Measurements from ENCODE around the gene DCAF7. TPM values are rescaled to one million over a fixed set of nuclear protein-coding genes. Genes with fewer than 3 reads are reported as not detected.
A peak's percentile ranks its signal among the peaks of the same experiment; 100 is the strongest.

The DCAF7 gene
- total RNA-seq = 100 to 1,000 TPM; 111 to 123 TPM

- DNase-seq (ENCODE audit: low spot score in 2 of 2) (peak; percentile 98 to 100), ATAC-seq (peak; percentile 95 to 96)
- peak within 1 kb of the TSS; percentile 96 to 99 for H3K27ac Mint-ChIP-seq
- peaks cover 11 to 32% of the 10 kb centered on the region in 2 donors for H3K36me3 Mint-ChIP-seq
- no peaks in the 10 kb centered on the region for H3K9me3 Mint-ChIP-seq
Observed at GRCh38 chr17:63549946-63550816, at the start of gene DCAF7. TSS of gene DCAF7 (plus strand) at chr17:63550477. CDS start at chr17:63550678, 201 bp downstream.

DNA sequence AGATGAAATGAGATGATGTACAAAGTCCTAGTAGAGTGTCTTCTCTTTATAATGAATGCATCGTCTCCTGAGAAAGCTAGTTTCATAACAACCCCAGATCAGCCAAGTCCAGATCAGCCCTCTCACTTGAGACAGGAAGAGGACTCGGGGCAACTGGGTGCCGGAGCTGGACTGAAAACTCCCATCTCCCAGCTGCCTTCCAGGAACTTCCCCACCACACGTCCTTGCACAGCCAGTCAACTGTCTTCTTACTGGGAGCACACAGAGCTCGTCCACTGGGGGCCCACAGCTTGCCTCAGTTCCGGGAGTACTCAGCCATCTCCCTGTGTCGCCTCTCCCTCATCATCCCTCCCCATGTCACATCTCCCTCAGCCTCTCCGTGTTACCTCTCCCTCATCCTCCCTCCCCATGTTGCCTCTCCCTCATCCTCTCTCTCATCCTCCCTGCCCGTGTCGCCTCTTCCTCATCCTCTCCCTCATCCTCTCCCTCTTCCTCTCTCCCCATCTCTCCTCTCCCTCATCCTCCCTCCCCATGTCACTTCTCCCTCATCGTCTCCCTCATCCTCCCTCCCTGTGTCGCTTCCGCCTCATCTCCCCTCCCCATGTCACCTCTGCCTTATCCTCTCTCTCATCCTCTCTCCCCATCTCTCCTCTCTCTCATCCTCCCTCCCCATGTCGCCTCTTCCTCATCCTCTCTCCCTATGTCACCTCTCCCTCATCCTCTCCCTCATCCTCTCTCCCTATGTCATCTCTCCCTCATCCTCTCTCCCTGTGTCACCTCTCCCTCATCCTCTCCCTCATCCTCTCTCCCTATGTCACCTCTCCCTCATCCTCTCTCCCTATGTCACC, 49.5 kb upstream of the DCAF7 start:
- peaks cover 0 to 7% of the 10 kb centered on the region in 2 donors for H3K36me3 Mint-ChIP-seq
- ATAC-seq = no peak
- H3K27ac Mint-ChIP-seq = peak overlapping the region in 1 of 2 donors; percentile 54
- peaks cover 3 to 5% of the 10 kb centered on the region in 2 donors for H3K9me3 Mint-ChIP-seq
- no peak for DNase-seq (ENCODE audit: low spot score in 2 of 2)

DNA sequence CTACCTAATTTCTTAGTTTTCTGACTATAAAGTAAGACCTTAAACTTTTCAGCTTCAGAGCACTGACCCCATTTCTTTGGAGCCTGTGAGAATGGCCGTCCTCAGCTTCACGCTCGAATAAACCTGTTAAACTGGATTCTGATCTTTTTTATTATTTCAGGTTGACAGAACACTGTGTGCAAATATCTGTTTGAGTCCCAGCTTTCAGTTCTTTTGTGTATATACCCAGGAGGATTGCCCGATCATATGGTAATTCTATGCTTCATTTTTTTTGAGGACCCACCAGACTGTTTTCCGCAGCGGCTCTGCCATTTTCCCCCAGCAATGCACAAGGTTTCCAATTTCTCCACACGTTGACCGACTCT, 47.0 kb upstream of the DCAF7 start:
- no peak overlapping the region for H3K27ac Mint-ChIP-seq
- DNase-seq (ENCODE audit: low spot score in 2 of 2) (no peak), ATAC-seq (no peak)
- H3K36me3 Mint-ChIP-seq = peaks cover 0 to 10% of the 10 kb centered on the region in 2 donors
- H3K9me3 Mint-ChIP-seq = peaks cover 3 to 12% of the 10 kb centered on the region in 2 donors

GRCh38 chr17:63504261-63504660, 46.0 kb upstream of the DCAF7 start:
- DNase-seq (ENCODE audit: low spot score in 2 of 2) = no peak
- peaks cover 3 to 12% of the 10 kb centered on the region in 2 donors for H3K9me3 Mint-ChIP-seq
- H3K27ac Mint-ChIP-seq = no peak overlapping the region
- ATAC-seq = no peak
- H3K36me3 Mint-ChIP-seq = peaks cover 0 to 10% of the 10 kb centered on the region in 2 donors

DNA sequence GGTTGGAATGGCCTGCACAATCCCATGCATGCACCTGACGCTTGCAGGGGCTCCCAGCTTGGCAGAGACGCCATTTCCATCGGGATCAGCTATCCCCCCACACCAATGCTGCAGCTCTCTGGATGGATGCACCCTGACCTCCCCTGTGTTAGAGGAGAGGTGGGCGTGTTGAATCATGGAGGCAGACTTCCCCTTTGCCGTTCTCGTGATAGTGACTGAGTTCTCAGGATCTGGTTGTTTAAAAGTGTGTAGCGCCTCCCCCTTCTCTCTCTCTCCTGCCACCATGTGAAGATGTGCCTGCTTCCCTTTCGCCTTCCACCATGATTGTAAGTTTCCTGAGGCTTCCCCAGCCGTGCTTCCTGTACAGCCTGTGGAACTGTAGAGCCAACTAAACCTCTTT, 44.9 kb upstream of the DCAF7 start:
- Mint-ChIP-seq H3K9me3 (peaks cover 3 to 12% of the 10 kb centered on the region in 2 donors), H3K36me3 (peaks cover 0 to 10% of the 10 kb centered on the region in 2 donors), H3K27ac (no peak overlapping the region)
- ATAC-seq (no peak), DNase-seq (ENCODE audit: low spot score in 2 of 2) (no peak)

GRCh38 chr17:63506627-63507026, 43.6 kb upstream of the DCAF7 start:
- DNase-seq (ENCODE audit: low spot score in 2 of 2) (no peak), ATAC-seq (no peak)
- no peak overlapping the region for H3K27ac Mint-ChIP-seq
- peaks cover 0 to 10% of the 10 kb centered on the region in 2 donors for H3K36me3 Mint-ChIP-seq
- peaks cover 3 to 12% of the 10 kb centered on the region in 2 donors for H3K9me3 Mint-ChIP-seq

DNA sequence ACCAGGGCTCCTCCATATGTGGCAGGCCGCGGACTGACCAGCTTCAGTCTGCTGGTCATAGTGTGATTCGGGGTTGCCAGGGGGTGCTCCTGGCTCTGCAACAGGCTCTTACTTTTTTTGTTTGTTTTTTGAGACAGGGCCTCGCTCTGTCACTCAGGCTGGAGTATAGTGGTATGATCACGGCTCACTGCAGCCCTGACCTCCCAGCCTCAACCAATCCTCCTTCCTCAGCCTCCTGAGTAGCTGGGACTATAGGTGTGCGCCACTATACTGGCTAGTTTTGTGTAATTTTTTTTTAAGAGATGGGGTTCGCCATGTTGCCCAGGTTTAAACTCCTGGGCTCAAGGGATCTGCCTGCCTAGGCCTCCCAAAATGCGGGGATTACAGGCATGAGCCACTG, 38.9 kb upstream of the DCAF7 start:
- ATAC-seq (no peak), DNase-seq (ENCODE audit: low spot score in 2 of 2) (no peak)
- Mint-ChIP-seq H3K36me3 (no peaks in the 10 kb centered on the region), H3K9me3 (peaks cover 0 to under 1% of the 10 kb centered on the region in 2 donors), H3K27ac (no peak overlapping the region)

DNA sequence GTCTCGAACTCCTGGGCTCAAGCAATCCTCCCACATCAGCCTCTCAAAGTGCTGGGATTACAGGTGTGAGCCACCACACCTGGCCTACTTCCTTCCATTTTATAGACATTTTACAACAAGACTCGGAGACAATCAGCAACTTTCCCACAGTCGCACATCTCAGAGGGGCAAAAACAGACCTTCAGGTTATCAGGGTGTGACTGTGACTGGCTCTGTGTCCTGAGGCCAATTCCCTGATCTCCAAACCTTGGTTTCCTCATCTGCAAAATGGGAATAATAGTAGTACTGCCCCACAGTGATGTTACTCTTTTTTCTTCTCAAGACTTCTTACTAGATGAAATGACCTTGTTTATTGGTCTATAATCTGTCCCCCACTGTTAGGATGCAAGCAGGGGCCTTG, 37.9 kb upstream of the DCAF7 start:
- DNase-seq (ENCODE audit: low spot score in 2 of 2) (no peak), ATAC-seq (no peak)
- no peak overlapping the region for H3K27ac Mint-ChIP-seq
- H3K36me3 Mint-ChIP-seq = no peaks in the 10 kb centered on the region
- H3K9me3 Mint-ChIP-seq = no peaks in the 10 kb centered on the region

DNA sequence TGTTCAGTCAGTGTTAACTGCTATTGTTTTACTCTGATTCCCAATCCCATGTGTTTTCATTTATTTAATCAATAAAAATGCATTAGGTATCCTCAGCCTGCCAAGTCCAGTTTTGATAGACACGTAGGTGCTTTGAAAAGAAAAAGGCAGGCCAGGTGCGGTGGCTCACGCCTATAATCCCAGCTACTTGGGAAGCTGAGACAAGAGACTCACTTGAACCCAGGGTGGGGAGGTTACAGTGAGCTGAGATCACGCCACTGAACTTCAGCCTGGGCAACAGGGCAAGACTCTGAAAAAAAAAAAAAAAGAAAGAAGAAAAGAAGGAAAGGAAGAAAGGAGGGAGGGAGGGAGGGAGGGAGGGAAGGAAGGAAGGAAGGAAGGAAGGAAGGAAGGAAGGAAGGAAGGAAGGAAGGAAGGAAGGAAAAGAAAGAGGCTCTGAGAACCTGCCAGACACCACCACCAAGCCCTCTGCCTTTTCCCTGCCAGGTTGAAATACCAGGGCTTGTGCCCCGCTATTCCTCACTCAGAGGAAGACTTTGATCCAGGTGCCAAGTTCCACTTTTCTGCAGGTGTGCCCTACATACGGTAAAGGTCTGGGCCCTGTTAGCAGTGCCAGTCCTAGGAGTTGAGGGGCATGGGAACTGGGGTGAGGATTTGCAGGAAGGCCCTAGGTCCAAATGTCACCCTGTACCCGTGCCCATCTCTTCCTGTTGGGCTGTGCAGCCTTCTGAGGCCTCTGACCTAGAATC, 37.2 kb upstream of the DCAF7 start:
- H3K27ac Mint-ChIP-seq = no peak overlapping the region
- DNase-seq (ENCODE audit: low spot score in 2 of 2) (no peak), ATAC-seq (no peak)
- H3K36me3 Mint-ChIP-seq = no peaks in the 10 kb centered on the region
- H3K9me3 Mint-ChIP-seq = no peaks in the 10 kb centered on the region

GRCh38 chr17:63514477-63514876, 35.8 kb upstream of the DCAF7 start:
- H3K36me3 Mint-ChIP-seq = no peaks in the 10 kb centered on the region
- no peak overlapping the region for H3K27ac Mint-ChIP-seq
- ATAC-seq (no peak), DNase-seq (ENCODE audit: low spot score in 2 of 2) (no peak)
- H3K9me3 Mint-ChIP-seq = no peaks in the 10 kb centered on the region

DNA sequence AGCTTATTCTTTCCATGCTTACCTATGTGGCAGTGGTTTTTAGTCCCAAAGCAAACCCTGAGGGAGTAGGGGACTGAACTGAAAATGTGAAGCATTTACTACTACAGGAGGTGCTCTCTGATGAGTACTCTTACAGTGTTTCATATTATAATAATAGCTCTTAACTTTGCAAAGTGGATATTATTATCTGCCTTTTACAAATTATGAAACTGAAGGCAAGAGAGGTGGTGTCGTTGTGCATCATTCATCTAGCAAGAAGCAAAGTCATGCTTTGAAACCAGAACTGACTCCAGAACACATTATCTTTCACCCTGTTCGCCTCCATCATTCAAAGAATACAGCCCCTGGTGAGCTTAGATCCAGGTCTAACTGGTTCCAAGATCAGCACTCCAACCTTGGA, 35.3 kb upstream of the DCAF7 start:
- ATAC-seq = no peak
- no peaks in the 10 kb centered on the region for H3K36me3 Mint-ChIP-seq
- no peak for DNase-seq (ENCODE audit: low spot score in 2 of 2)
- no peak overlapping the region for H3K27ac Mint-ChIP-seq
- H3K9me3 Mint-ChIP-seq = no peaks in the 10 kb centered on the region

GRCh38 chr17:63515426-63515825, 34.9 kb upstream of the DCAF7 start:
- Mint-ChIP-seq H3K36me3 (no peaks in the 10 kb centered on the region), H3K9me3 (no peaks in the 10 kb centered on the region), H3K27ac (no peak overlapping the region)
- DNase-seq (ENCODE audit: low spot score in 2 of 2) (no peak), ATAC-seq (no peak)

DNA sequence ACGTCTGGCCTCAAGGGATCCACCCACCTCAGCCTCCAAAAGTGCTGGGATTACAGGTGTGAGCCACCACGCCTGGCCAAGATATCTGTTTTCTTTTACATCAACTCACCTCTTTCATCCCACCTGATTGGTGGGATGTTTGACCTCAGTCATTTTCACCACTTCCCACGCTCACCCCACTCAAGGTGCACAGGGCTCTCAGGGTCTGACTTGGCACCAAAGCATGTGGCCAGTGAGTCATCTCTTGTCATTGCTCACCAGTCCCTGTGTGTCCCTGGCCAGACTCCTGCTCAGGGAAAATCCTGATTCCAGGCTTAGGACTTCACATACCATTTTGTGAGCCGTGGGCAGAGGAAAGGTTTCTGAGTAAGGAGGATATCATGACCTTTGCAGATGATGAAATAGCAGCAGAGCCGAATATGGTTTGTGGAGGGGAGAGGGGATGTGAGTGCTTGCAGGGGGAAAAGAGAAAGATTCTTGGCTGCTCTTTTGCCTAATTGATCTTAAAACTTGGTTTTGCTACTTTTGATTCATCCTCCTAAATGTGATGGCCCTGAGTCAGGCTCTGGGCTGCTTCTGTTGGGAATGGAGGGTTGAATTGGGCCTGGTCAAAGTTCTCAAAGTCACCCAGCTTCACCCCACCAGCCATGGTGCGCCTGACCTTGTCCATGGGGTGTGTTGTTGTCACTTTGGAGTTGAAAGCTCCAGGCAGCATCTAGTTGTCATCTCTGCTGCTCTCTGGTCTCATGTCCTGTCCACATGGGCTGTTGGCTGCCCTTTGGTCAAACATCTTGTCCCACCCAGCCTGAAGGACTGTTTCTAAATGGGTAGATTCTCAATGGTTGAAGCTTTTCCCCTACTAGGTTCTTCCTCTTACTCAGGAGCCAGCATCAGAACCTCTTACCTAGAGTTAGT, 33.1 kb upstream of the DCAF7 start:
- Mint-ChIP-seq H3K9me3 (no peaks in the 10 kb centered on the region), H3K27ac (peak overlapping the region in 1 of 2 donors; percentile 60), H3K36me3 (no peaks in the 10 kb centered on the region)
- ATAC-seq (peak; percentile 88 to 96), DNase-seq (ENCODE audit: low spot score in 2 of 2) (peak in 1 of 2 donors; percentile 75)

- ATAC-seq (no peak), DNase-seq (ENCODE audit: low spot score in 2 of 2) (no peak)
- Mint-ChIP-seq H3K36me3 (no peaks in the 10 kb centered on the region), H3K27ac (no peak overlapping the region), H3K9me3 (no peaks in the 10 kb centered on the region)
Observed at GRCh38 chr17:63517825-63518534, 32.3 kb upstream of the DCAF7 start.

DNA sequence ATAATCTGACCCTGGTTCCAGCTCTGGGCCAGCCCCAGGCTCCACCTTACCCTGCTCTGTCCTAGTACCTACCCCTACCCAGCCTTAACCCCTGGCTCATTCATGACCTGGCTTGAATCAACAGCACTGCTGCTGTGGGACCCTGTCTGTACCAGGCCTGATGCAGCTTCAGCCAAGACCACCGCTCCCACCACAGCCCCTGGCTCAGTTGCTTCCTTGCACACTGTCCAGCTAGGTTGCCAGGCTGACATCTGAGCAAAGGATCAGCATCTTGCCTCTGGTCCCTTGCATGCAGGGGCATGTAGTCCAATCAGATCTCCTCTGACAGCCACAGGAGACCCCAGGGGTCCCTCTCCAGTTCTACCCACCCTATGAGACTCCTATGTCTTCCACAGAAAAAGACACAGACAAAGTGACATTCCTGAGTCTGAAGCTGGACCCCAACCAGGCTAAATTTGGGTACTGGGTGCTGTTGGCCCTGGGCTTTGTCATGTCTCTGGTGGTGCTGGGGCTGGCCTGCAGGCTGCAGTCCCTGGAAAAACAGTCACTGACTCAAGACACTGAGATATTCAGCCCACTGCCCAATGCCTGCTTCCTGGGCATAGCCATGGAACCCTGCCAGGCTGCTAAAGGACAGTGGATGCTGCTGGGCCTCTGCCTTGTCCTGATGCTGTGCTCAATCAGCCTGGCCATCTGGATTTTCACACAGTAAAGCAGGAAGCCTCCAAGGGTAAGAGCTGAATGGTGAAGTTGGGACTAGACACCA, 31.0 kb upstream of the DCAF7 start:
- no peaks in the 10 kb centered on the region for H3K9me3 Mint-ChIP-seq
- DNase-seq (ENCODE audit: low spot score in 2 of 2) (no peak), ATAC-seq (no peak)
- no peaks in the 10 kb centered on the region for H3K36me3 Mint-ChIP-seq
- no peak overlapping the region for H3K27ac Mint-ChIP-seq

Measured in activated naive CD4-positive, alpha-beta T cell treated with anti-CD3 and anti-CD28 coated beads, Interleukin-2, amount 50 U/mL, for 72 hours (primary cell).